Pancreas (tissue), 10 donors: Measurements from ENCODE around the gene TGM4. TPM values are rescaled to one million over a fixed set of nuclear protein-coding genes. Genes with fewer than 3 reads are reported as not detected.

Source experiments
- ATAC-seq, 4 donors: fragments of 200-7000 bp; cut with Tn5 transposase; one replicate each; pipeline versions ENCODE4 v1.8.0 to v1.9.1; 2020; ENCODE audit warnings: mild to moderate bottlenecking in 4 of 4, moderate library complexity in 4 of 4
- DNase-seq, 6 donors: peaks; one replicate each; pipeline ENCODE4 v3.0.0-alpha.2; 2020
- FAIRE-seq: peaks from 2 replicates; lab custom pipeline; 2012; peaks lifted over from hg19 to GRCh38; lab: Jason Lieb, UNC
- H3K27ac ChIP-seq, 4 donors: fragments of 200-600 bp; sonication (generic); 1 replicate in 3 of 4; 2 replicates in 1 of 4; pipeline versions ENCODE4 v1.5.0 to v1.8.0; 2020
- H3K27me3 ChIP-seq, 4 donors: fragments of 200-600 bp; one replicate each; pipeline ENCODE4 v1.8.0; 2021
- H3K36me3 ChIP-seq, 3 donors: fragments of 200-600 bp; sonication (generic) in 1 of 3; one replicate each; pipeline versions ENCODE4 v1.5.0 to v1.8.0; 2020 to 2021
- H3K4me1 ChIP-seq, 3 donors: fragments of 200-600 bp; one replicate each; pipeline ENCODE4 v1.8.0; 2021
- H3K4me3 ChIP-seq, 4 donors: fragments of 200-600 bp; sonication (generic) in 2 of 4; one replicate each; pipeline versions ENCODE4 v1.5.0 to v1.8.0; 2020 to 2021
- H3K9me3 ChIP-seq, 4 donors: fragments of 200-600 bp; one replicate each; pipeline ENCODE4 v1.8.0; 2021
- WGBS, 2 donors: extraction: QIAGEN DNeasy Blood & Tissue Kit; methylation state at CpG; one replicate each; pipeline ENCODE4 v1.1.7; 2013; 5-methylcytosine and 5-hydroxymethylcytosine counted together
- intact Hi-C, 3 donors: fragments of 100-400 bp; cut with DNase I; formaldehyde crosslinking; loops; one replicate each; pipeline versions ENCODE4 v1.11.1 to v1.14.2; 2022
- polyA plus RNA-seq, 2 donors: library from polyadenylated mRNA; stranded (reverse); fragments of 200-250 nt; gene quantifications; one replicate each; pipeline ENCODE4 v1.2.3, GENCODE V29; 2013
- total RNA-seq, 6 donors: library from RNA; stranded (reverse); fragmentation: NEBNext Ultra II Directional in 4 of 6; extraction: Animal tissue kit (Norgen Biotek cat#: 25700) in 4 of 6; gene quantifications; one replicate each; pipeline versions ENCODE4 v1.2.1 to v1.2.4, GENCODE V29; 2021 to 2023
- TF ChIP-seq, protein P1 (sequence below), 4 donors: fragments of 200-600 bp; sonication (generic) in 3 of 4; IDR thresholded peaks; one replicate each; pipeline versions ENCODE4 v1.5.0 to v1.8.0; 2021; ENCODE audit warnings: antibody characterized with exemption in 4 of 4
- donor health status: healthy with polysubstance abuse.
- donor health status: DM: no; HTN: no; CAD: no; lungs with moderate emphysema.
- donor health status: DM: no; HTN: no; CAD: no.
- donor health status: control.
- donor health status: control.
- donor health status: Bipolar disorder and iron deficiency.
- donor health status: DM: yes; HTN: yes; CAD: no.
- donor health status: DM: no; HTN: no; CAD: no.
- donor health status: DM: no; HTN: no; CAD: no.
- donor health status: DM: yes; HTN: yes; CAD: no.

Gene TGM4
- total and polyA plus RNA-seq, 8 donors: not detected

GRCh38 chr3:44877333-44877732 lies 2.9 kb downstream of the TGM4 start:
- ATAC-seq: no peak
- Histone ChIP-seq H3K4me3 (no peak overlapping the region), H3K27ac (no peak overlapping the region), H3K27me3 (no peaks in the 10 kb centered on the region), H3K4me1 (no peaks in the 10 kb centered on the region), H3K9me3 (no peaks in the 10 kb centered on the region), H3K36me3 (no peaks in the 10 kb centered on the region)
- no peak for DNase-seq
- intact Hi-C loops: no loop called here
- no peak for FAIRE-seq
- WGBS, 2 donors: 66 to 80% methylated on average over 3 of the region's 3 CpGs
- TF ChIP-seq, protein P1, sequence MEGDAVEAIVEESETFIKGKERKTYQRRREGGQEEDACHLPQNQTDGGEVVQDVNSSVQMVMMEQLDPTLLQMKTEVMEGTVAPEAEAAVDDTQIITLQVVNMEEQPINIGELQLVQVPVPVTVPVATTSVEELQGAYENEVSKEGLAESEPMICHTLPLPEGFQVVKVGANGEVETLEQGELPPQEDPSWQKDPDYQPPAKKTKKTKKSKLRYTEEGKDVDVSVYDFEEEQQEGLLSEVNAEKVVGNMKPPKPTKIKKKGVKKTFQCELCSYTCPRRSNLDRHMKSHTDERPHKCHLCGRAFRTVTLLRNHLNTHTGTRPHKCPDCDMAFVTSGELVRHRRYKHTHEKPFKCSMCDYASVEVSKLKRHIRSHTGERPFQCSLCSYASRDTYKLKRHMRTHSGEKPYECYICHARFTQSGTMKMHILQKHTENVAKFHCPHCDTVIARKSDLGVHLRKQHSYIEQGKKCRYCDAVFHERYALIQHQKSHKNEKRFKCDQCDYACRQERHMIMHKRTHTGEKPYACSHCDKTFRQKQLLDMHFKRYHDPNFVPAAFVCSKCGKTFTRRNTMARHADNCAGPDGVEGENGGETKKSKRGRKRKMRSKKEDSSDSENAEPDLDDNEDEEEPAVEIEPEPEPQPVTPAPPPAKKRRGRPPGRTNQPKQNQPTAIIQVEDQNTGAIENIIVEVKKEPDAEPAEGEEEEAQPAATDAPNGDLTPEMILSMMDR (IDR thresholded peaks at IDR 0.05): no peak

GRCh38 chr3:44880284-44880683 lies 5.9 kb downstream of the TGM4 start:
- DNase-seq (no peak), ATAC-seq (no peak), FAIRE-seq (no peak)
- H3K4me3 ChIP-seq: no peak overlapping the region
- no peaks in the 10 kb centered on the region for H3K27me3 ChIP-seq
- H3K9me3 ChIP-seq: no peaks in the 10 kb centered on the region
- no peaks in the 10 kb centered on the region for H3K4me1 ChIP-seq
- WGBS, 2 donors: 43 to 46% methylated on average over 2 of the region's 2 CpGs
- H3K27ac ChIP-seq: no peak overlapping the region
- TF ChIP-seq, protein P1 (IDR thresholded peaks at IDR 0.05): no peak
- no peaks in the 10 kb centered on the region for H3K36me3 ChIP-seq
- intact Hi-C loops: no loop called here

- no peaks in the 10 kb centered on the region for H3K27me3 ChIP-seq
- no peak for ATAC-seq
- intact Hi-C loops: no loop called here
- no peaks in the 10 kb centered on the region for H3K9me3 ChIP-seq
- no peaks in the 10 kb centered on the region for H3K4me1 ChIP-seq
- no peak overlapping the region for H3K4me3 ChIP-seq
- no peak for DNase-seq
- H3K36me3 ChIP-seq: no peaks in the 10 kb centered on the region
- WGBS, 2 donors: 83 to 87% methylated on average over 5 of the region's 5 CpGs
- no peak overlapping the region for H3K27ac ChIP-seq
- TF ChIP-seq, protein P1 (IDR thresholded peaks at IDR 0.05): no peak
- no peak for FAIRE-seq
Measured at GRCh38 chr3:44883213-44883955, 9.0 kb downstream of the TGM4 start.

DNA sequence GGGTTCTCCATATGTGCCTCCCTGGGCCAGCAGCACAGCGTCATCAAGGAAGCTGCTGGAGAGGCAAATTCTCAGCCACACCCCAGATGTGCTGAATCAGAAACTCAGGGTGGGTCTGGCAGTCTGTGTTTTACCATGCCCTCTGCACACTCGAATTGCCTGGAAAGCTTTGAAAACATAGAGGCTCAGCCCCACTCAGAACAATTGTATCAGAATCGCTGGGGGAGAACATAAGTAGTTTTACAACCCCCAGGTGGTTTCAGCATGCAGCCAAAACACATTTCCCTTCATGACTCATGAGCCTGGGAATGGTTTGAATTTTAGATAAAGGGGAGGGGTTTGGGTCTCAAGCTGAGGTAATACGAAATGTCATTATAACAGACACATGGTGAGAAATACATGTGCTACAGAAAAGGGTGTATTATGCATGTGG lies 9.6 kb downstream of the TGM4 start:
- DNase-seq: no peak
- ATAC-seq: peak in 2 of 4 donors; percentile 40 to 58
- Histone ChIP-seq H3K4me3 (no peak overlapping the region), H3K36me3 (no peaks in the 10 kb centered on the region), H3K9me3 (no peaks in the 10 kb centered on the region), H3K27ac (no peak overlapping the region), H3K4me1 (no peaks in the 10 kb centered on the region), H3K27me3 (no peaks in the 10 kb centered on the region)
- no peak for FAIRE-seq
- intact Hi-C loops: no loop called here
- 40 to 57% methylated on average over 4 of the region's 4 CpGs for WGBS, 2 donors
- TF ChIP-seq, protein P1 (IDR thresholded peaks at IDR 0.05): no peak

DNA sequence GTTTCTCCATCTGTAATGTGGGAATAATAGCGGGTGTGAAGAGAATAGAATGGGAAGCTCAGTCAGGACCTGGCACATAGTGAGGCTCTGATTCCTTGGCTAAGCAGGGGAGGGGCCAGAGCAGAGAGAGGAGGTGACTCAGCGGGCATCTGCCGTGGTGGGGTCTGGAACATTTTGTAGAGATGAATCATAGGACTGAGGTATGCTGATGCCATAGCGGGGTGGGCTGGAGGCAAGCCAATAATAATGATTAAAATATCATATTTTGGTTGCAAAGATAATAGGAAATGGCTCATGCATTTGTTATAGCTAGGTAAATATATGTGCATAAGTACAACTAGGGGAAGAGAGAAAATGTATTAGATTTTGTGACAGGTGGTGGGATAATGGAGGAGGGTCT lies 11.2 kb downstream of the TGM4 start:
- intact Hi-C loops: no loop called here
- H3K4me1 ChIP-seq: no peaks in the 10 kb centered on the region
- no peak overlapping the region for H3K27ac ChIP-seq
- peak in 2 of 4 donors; percentile 62 to 69 for ATAC-seq
- no peaks in the 10 kb centered on the region for H3K36me3 ChIP-seq
- no peak for FAIRE-seq
- no peaks in the 10 kb centered on the region for H3K9me3 ChIP-seq
- no peak overlapping the region for H3K4me3 ChIP-seq
- no peak for DNase-seq
- WGBS, 2 donors: 51 to 64% methylated on average over 4 of the region's 4 CpGs
- H3K27me3 ChIP-seq: no peaks in the 10 kb centered on the region
- TF ChIP-seq, protein P1 (IDR thresholded peaks at IDR 0.05): no peak
